IPS-20b (cell line): ENCODE data around the gene OR52E1.
"Not testable (repeated sequence)": the region's sequence is repeated elsewhere in the genome, so short reads cannot be mapped to it uniquely, and the experiment has no call there.

ENCODE experiments used
- H3K27ac ChIP-seq: one replicate; pipeline ENCODE4 v1.5.1; 2013; ENCODE audit warnings: low read length
- H3K27me3 ChIP-seq: 2 replicates; pipeline ENCODE4 v1.6.1; 2013; ENCODE audit warnings: mild to moderate bottlenecking, low read length, inconsistent platforms; ENCODE audit not compliant: insufficient read depth
- H3K36me3 ChIP-seq: 2 replicates; pipeline ENCODE4 v1.6.1; 2013; ENCODE audit warnings: low read depth, mild to moderate bottlenecking, inconsistent platforms, low read length, moderate library complexity; ENCODE audit not compliant: insufficient read depth
- H3K4me1 ChIP-seq: 2 replicates; pipeline ENCODE4 v1.6.1; 2013; ENCODE audit warnings: mild to moderate bottlenecking, control low read depth, inconsistent platforms, low read length, moderate library complexity; ENCODE audit not compliant: insufficient read depth
- H3K4me3 ChIP-seq: 2 replicates; pipeline ENCODE4 v1.5.1; 2013; ENCODE audit warnings: mild to moderate bottlenecking, low read length, inconsistent platforms
- H3K9ac ChIP-seq: 2 replicates; pipeline ENCODE4 v1.6.1; 2013; ENCODE audit warnings: low read depth, mild to moderate bottlenecking, inconsistent platforms, low read length, moderate library complexity
- H3K9me3 ChIP-seq: 2 replicates; pipeline ENCODE4 v1.6.1; 2013; ENCODE audit warnings: mild to moderate bottlenecking, low read depth, low read length, inconsistent platforms; ENCODE audit not compliant: insufficient read depth

The OR52E1 gene

DNA sequence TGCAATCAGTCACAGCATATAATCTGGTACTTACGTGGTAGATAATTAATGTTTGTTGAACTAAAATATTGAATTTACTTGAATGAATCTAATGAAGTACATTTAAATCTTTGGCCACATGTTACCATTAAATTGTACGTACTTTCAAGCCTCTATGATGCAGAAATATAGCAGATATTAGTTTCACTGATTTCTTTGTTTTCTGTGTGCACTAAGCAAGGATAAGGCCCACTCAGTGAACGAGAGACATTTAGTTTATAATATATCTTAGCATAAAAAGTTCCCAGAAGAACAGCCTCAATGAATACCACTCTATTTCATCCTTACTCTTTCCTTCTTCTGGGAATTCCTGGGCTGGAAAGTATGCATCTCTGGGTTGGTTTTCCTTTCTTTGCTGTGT is at the start of gene OR52E1:
Gene OR52E1 (plus strand): TSS at position 301 of the 400 bp plus-strand sequence.
- H3K9ac ChIP-seq = no peak within 1 kb of the TSS
- H3K4me1 ChIP-seq = no peaks in the 10 kb centered on the region; the same call in 1 of the 2 replicates
- H3K27ac ChIP-seq = no peak within 1 kb of the TSS
- no peaks in the 10 kb centered on the region for H3K36me3 ChIP-seq
- no peaks in the 10 kb centered on the region for H3K9me3 ChIP-seq
- H3K4me3 ChIP-seq = no peak within 1 kb of the TSS
- H3K27me3 ChIP-seq = no peaks in the 10 kb centered on the region

GRCh38 chr11:5021996-5022395 is 47.4 kb upstream of the OR52E1 start:
- H3K4me1 ChIP-seq = no peaks in the 10 kb centered on the region
- H3K9ac ChIP-seq = no peak overlapping the region
- peaks cover 12% of the 10 kb centered on the region for H3K9me3 ChIP-seq
- H3K4me3 ChIP-seq = no peak overlapping the region
- H3K36me3 ChIP-seq = no peaks in the 10 kb centered on the region
- H3K27ac ChIP-seq = no peak overlapping the region
- no peaks in the 10 kb centered on the region for H3K27me3 ChIP-seq

GRCh38 chr11:5036669-5037068 is 32.7 kb upstream of the OR52E1 start:
- Histone ChIP-seq H3K36me3 (no peaks in the 10 kb centered on the region), H3K27ac (no peak overlapping the region), H3K4me1 (no peaks in the 10 kb centered on the region), H3K9me3 (no peaks in the 10 kb centered on the region), H3K9ac (no peak overlapping the region), H3K27me3 (no peaks in the 10 kb centered on the region), H3K4me3 (no peak overlapping the region)

GRCh38 chr11:5037926-5038325 is 31.4 kb upstream of the OR52E1 start:
- no peak overlapping the region for H3K9ac ChIP-seq
- no peaks in the 10 kb centered on the region for H3K36me3 ChIP-seq
- H3K4me1 ChIP-seq = no peaks in the 10 kb centered on the region
- no peaks in the 10 kb centered on the region for H3K9me3 ChIP-seq
- no peaks in the 10 kb centered on the region for H3K27me3 ChIP-seq
- no peak overlapping the region for H3K4me3 ChIP-seq
- no peak overlapping the region for H3K27ac ChIP-seq

DNA sequence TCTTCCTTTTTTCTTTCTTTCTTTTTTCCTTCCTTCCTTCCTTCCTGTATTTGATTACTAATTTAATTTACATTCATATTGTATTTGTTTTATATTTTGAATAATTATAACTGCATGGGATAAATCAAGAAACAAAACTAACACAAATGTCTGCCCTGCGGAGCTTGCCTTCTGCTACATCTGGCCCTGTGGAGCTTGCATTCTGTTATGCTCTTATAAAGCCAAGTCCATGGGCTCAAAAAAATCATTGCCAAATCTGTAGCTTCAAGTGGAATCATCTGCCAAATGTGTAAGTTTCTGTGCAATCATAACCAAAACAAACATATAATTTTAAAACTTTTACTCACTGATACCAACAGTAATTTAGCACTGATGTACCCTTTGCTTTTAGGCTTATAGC is 31.0 kb upstream of the OR52E1 start:
- Histone ChIP-seq H3K36me3 (no peaks in the 10 kb centered on the region), H3K9me3 (no peaks in the 10 kb centered on the region), H3K9ac (no peak overlapping the region), H3K27me3 (no peaks in the 10 kb centered on the region), H3K4me3 (no peak overlapping the region), H3K27ac (no peak overlapping the region), H3K4me1 (no peaks in the 10 kb centered on the region)

- Histone ChIP-seq H3K4me3 (no peak overlapping the region), H3K27me3 (no peaks in the 10 kb centered on the region), H3K36me3 (no peaks in the 10 kb centered on the region), H3K27ac (no peak overlapping the region), H3K4me1 (no peaks in the 10 kb centered on the region), H3K9me3 (no peaks in the 10 kb centered on the region), H3K9ac (no peak overlapping the region)
These were observed 28.5 kb upstream of the OR52E1 start for GRCh38 chr11:5040876-5041275.

DNA sequence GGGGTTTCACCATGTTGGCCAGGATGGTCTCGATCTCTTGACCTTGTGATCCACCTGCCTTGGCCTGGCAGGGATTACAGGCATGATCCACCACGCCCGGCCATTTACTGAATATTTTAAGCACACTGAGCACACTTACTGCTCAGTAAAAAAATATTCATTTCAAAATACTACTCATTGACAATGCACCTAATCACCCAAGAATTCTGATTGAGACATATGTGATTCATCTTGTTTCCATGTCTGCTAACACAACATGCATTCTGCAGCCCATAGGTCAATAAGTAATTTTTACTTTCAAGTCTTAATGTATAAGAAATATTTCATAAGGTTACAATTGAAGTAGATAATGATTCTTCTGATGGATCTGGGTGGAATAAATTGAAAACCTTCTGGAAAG is 27.3 kb upstream of the OR52E1 start:
- H3K27me3 ChIP-seq = no peaks in the 10 kb centered on the region
- H3K4me1 ChIP-seq = no peaks in the 10 kb centered on the region
- H3K36me3 ChIP-seq = no peaks in the 10 kb centered on the region
- no peaks in the 10 kb centered on the region for H3K9me3 ChIP-seq
- H3K9ac ChIP-seq = no peak overlapping the region
- no peak overlapping the region for H3K27ac ChIP-seq
- H3K4me3 ChIP-seq = no peak overlapping the region

DNA sequence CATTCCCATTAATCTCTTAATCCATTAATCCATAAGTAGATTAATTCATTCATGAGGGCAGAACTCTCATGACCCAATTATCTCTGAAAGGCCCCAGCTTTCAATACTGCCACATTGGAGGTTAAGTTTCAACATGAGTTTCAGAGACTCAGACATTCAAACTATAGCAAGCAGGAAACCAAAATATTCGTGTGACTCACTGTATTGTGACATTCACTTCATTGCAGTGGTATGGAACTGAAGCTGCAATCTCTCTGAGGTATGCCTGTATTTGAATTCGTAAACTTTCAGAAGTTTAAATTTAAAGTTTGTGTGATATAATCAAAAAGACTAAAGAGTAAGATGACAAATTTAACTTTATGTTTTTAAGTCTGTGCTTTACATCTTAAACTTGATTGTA is 26.0 kb upstream of the OR52E1 start:
- Histone ChIP-seq H3K4me3 (no peak overlapping the region), H3K4me1 (no peaks in the 10 kb centered on the region), H3K9ac (no peak overlapping the region), H3K36me3 (no peaks in the 10 kb centered on the region), H3K27me3 (no peaks in the 10 kb centered on the region), H3K27ac (no peak overlapping the region), H3K9me3 (no peaks in the 10 kb centered on the region)

DNA sequence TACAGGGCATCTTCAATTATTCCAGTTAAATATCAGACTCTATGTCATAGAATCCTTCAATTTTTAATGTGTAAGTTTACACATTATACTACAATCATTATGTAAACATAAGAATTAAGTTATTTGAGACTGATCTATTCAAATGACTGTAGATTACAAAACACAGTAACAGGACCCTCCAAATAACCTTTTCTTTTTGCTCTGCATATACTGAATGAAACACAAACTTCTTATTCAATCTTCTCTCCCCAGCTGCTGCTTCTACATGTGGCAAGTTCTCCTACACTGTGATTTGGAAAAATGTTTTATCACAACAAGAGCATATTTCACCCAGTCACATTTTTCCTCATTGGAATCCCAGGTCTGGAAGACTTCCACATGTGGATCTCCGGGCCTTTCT is 23.1 kb upstream of the OR52E1 start, which contains the start of gene OR52J3:
Gene OR52J3 (plus strand): TSS at position 301 of the 400 bp plus-strand sequence. CDS start 0 bp downstream, at position 301.
- Histone ChIP-seq H3K27me3 (no peaks in the 10 kb centered on the region), H3K9me3 (no peaks in the 10 kb centered on the region), H3K9ac (no peak within 1 kb of the TSS), H3K4me3 (no peak within 1 kb of the TSS), H3K4me1 (no peaks in the 10 kb centered on the region), H3K36me3 (no peaks in the 10 kb centered on the region), H3K27ac (no peak within 1 kb of the TSS)

- Histone ChIP-seq H3K4me1 (no peaks in the 10 kb centered on the region), H3K27ac (no peak overlapping the region), H3K9ac (no peak overlapping the region), H3K36me3 (no peaks in the 10 kb centered on the region), H3K9me3 (no peaks in the 10 kb centered on the region), H3K27me3 (no peaks in the 10 kb centered on the region), H3K4me3 (no peak overlapping the region)
These were observed 22.5 kb upstream of the OR52E1 start for GRCh38 chr11:5046754-5047330.

- H3K4me3 ChIP-seq, H3K4me1 ChIP-seq: not testable (repeated sequence)
These were observed 10.7 kb upstream of the OR52E1 start for GRCh38 chr11:5058679-5059078.

GRCh38 chr11:5059391-5059790 is 10.0 kb upstream of the OR52E1 start, which contains the start of gene OR52E2:
OR52E2 (minus strand) TSS chr11:5059627; CDS start chr11:5059627, 0 bp downstream.
- Histone ChIP-seq H3K36me3 (no peaks in the 10 kb centered on the region), H3K9me3 (no peaks in the 10 kb centered on the region), H3K27ac (no peak within 1 kb of the TSS)

More at GRCh38 chr11:5058679-5059078, 10.7 kb upstream of the OR52E1 start:
- H3K27ac ChIP-seq, H3K36me3 ChIP-seq, H3K9ac ChIP-seq, H3K9me3 ChIP-seq, H3K27me3 ChIP-seq: not testable (repeated sequence)

More at GRCh38 chr11:5059391-5059790, 10.0 kb upstream of the OR52E1 start, which contains the start of gene OR52E2:
- no peak within 1 kb of the TSS for H3K9ac ChIP-seq
- H3K27me3 ChIP-seq = no peaks in the 10 kb centered on the region
- no peak within 1 kb of the TSS for H3K4me3 ChIP-seq
- H3K4me1 ChIP-seq = no peaks in the 10 kb centered on the region
